HG02970 (cell line): Measurements from ENCODE around the gene CORO7.
"Not testable (repeated sequence)": the region's sequence is repeated elsewhere in the genome, so short reads cannot be mapped to it uniquely, and the experiment has no call there.

Experiments used
- ATAC-seq: cut with Tn5 transposase; IDR thresholded peaks from one replicate; pipeline ENCODE4 v1.9.1; 2021; ENCODE audit warnings: mild to moderate bottlenecking, moderate library complexity, moderate number of reproducible peaks; ENCODE audit not compliant: unreplicated experiment, low FRiP score

The CORO7 gene

DNA sequence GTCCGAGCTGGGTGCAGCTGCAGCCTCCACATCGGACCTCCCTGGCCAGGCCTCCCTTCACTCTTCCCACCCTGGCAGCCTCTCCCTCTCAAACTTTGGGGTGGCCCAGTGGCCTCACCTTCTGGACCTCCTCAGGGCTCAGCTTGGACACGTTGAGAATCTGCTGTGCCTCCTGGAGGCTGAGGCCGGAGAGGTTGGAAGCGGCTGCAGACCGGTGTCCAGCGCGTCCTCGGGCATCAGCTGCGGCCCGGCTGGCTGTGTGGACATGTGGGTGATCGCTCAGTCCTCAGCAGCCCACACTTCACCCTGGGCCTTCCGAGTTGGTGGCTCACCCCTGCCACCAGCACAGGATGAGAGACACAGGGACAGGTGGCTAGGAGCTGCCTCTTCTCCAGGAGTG lies 75.1 kb downstream of the CORO7 start:
- ATAC-seq: no peak

DNA sequence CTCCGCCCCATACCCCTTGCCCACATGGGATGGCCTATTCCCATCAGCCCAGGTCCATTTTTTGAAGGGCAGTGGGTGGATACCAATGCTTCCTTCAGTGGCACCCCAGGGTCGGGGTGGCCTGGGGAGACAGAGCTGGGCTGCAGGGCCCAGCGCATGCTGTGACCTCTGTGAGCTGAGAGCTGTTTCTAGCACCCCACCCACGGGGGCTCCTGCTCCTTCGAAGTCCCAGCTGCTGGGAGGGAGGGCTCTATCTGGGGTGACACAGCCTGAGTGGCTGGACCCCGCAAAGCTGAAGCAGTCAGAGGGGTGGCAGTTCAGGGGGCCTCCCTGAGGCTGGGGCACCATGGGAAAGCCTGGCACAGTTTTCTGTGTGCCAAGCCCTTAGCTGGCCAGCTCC lies 76.0 kb downstream of the CORO7 start:
- ATAC-seq: no peak

DNA sequence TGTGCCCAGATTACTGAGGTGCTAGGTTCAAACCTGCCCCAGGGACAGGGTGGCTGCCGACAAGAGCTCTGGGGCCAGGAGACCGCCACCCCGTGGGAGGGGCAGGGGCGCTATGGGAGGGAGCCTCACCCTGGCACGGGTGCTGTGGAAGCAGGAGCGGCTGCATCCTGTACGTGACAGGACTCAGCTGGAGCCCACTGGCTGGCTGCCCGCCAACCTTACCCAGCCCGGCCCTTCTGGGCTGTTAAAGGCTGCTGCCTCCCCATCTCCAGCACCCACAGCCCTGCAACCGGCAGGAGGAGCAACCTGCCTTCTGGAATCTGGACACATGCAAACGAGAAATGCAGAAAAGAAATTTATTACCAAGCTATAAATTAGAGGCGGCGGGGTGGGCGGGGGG lies 76.5 kb downstream of the CORO7 start:
- no peak for ATAC-seq

DNA sequence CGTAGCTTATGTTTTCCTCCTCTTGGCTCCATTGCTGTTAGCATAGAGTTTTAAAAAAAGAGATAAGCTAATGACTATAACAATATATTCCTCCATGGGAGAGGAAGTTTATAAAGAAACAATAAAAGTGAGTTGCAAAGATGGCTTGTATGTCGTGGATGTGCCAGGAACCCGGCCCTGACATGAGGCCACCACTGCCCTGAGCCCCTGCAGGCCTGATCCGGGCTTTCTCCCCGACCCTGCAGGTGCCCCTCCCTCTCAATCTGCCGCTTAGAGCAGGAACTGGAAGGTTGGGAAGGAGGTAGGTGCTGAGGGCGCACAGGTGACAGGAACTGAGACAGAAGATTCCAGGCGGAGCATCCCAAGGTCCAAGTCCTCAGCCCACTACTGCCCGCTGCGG lies 76.9 kb downstream of the CORO7 start:
- ATAC-seq: no peak

DNA sequence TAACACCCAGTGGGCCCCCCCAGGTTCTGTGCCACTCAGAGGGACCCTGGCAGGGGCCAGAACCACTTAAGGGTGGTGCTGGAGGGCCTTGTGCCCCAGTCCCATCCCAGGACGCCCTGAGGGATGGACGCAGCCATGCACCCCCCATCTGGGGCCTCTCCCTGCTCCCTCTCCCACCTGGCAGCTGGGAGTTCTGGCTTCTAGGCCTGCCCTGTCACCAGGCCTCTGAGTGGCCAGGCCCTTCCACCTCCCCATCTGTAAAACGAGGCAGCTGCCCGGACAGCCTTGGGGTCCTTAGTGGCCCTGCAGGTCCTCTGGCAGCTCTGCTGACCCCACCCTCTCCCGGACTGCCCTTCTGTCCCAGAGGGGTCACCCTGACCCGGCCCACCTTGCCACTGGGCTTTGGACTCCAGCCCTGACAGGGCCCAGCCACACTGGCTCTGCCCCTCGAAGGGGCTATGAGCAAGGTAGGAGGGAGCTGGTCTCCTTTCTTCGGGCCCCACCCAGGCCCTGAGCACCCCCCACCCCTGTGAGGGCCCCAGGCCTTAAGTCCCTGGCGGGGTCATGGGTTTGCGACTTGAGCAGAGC lies 77.6 kb downstream of the CORO7 start:
- ATAC-seq: no peak

DNA sequence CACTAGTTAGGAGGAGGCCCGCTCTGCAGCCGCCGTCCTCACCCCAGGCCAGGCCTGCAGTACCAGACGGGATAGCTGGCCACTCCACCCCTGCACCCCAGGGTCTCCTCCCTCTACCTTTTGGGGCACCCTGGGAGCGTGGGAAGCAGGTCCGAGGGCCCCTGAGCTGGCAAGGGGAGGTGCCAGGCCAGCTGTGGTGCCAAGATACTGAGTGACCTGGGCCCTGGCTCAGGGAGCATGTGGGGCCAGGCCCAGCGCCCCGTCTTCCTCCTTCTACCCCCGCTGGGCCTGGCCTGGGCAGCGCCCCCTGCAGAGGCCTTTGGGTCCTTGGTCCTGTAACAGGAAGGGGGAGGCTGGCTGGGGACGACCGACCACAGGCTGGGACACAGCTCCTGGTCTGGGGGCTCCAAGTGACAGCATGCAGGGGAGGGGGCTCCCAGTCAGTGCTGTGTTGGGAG lies 78.2 kb downstream of the CORO7 start:
- ATAC-seq: no peak

DNA sequence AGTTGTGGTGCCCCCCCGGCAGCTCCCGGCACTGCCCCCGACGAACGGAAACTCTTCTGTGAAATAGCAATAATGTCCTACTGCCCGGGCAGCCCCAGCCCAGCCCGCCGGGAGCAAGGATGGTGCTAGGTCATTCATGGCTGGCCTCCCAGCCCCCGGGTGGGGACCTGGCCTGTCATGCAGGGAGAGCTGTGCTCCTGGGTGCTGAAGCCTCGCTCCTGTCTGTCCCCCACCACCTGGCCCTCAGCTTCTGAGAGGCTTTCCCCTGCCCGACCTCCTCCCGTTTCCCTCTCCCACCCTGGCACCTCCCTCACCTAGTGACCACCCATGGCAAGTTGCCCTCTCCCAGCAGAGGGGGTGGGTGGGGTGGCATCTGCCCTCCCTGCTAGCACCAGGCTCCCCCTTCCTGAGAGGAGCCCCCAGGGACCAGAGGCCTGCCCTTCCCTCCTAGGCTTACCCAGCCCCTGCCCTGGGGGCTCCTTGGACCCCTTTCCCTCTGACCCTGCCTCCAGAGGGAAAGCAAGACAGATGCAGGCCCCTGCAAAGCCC lies 78.8 kb downstream of the CORO7 start:
- ATAC-seq: no peak

DNA sequence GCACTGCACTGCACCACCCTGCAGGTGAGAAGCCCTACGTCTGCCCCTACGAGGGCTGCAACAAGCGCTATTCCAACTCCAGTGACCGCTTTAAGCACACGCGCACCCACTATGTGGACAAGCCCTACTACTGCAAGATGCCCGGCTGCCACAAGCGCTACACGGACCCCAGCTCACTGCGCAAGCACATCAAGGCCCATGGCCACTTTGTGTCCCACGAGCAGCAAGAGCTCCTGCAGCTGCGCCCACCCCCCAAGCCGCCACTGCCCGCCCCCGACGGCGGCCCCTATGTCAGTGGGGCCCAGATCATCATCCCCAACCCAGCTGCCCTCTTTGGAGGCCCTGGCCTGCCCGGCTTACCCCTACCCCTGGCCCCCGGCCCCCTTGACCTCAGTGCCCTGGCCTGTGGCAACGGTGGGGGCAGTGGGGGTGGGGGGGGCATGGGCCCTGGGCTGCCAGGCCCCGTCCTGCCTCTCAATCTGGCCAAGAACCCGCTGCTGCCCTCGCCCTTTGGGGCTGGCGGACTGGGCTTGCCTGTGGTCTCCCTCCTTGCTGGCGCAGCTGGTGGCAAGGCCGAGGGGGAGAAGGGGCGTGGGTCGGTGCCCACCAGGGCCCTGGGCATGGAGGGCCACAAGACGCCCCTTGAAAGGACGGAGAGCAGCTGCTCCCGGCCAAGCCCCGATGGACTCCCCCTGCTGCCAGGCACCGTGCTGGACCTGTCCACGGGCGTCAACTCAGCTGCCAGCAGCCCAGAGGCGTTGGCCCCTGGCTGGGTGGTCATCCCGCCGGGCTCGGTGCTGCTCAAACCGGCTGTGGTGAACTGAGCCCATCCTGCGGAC lies 79.5 kb downstream of the CORO7 start:
- ATAC-seq: no peak

DNA sequence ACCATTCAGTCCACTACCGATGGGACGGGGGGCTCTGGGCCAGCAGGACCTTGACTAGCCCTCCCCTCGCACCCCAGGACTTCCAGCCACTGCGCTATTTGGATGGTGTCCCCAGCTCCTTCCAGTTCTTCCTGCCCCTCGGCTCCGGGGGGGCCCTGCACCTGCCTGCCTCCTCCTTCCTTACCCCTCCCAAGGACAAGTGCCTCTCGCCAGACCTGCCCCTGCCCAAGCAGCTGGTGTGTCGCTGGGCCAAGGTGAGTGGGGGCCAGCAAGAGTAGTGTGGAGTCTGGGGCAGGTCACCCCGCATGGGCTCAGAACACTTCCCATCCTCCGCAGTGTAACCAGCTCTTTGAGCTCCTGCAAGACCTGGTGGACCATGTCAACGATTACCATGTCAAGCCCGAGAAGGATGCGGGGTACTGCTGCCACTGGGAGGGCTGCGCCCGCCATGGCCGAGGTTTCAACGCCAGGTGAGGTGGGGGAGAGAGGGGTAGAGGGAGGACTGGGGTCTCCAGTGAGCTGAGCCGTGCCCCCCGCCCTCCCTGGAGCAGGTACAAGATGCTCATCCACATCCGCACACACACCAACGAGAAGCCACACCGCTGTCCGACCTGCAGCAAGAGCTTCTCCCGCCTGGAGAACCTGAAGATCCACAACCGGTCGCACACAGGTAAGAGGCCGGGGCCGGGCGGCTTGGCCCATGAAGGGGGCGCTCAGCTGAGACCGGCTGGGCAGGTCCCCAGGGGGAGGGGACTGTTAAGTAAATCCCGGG lies 81.5 kb downstream of the CORO7 start:
- ATAC-seq: no peak

DNA sequence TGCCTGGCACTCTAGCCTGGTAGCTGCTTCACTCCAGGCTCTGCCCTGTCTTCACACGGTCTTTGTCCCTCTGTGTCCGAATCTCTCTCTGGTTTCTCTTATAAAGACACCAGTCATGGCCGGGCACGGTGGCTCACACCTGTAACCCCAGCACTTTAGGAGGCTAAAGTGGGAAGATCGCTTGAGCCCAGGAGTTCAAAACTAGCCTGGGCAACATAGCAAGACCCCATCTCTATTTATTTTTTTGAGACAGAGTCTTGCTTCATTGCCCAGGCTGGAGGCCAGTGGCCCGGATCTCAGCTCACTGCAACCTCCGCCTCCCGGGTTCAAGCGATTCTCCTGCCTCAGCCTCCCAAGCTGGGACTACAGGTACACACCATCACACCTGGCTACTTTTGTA lies 82.7 kb downstream of the CORO7 start:
- ATAC-seq: not testable (repeated sequence)

DNA sequence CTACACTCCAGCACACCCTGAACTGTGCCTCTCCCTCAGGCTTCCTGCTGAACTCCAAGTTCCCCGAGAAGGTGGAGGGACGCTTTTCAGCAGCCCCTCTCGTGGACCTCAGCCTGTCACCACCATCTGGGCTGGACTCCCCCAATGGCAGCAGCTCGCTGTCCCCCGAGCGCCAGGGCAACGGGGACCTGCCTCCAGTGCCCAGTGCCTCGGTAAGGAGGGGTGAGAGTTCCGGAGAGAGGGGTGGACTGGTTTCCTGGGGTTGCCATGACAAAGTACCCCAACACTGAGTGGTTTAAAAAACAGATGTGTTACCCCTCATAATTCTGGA lies 83.1 kb downstream of the CORO7 start:
- ATAC-seq: no peak

DNA sequence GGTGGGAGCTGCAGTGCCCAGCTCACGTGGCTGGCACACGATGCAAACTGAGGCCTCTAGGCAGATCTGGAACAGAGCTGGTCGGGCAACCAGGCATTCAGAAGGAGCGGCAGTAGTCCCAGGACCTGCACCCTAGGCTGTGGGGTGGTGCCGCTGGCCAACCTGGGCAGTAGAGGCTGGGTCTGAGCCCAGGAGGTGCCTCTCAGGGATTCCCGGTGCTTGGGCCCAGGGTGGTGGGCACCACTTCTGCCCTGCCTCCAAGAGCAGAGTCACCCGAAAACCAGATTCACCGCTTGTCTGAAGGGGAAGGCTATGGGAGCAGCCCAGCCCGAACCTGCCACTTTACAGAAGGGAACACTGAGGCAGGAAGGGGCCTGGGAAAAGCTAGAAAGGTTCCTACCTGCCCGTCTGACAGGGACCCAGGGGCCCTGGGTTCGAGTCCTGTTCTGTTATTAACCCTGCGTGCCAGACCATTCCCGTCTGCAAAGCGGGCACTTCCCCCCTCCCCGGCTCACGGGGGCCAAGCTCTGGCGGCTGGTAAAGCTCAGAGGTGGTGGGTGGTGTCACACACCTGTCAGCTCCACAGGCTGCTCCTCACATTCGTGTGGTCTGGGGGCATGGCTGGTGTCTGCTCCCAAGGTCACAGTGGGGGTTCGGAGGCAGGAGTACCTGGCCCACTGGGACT lies 83.6 kb downstream of the CORO7 start:
- ATAC-seq: no peak

DNA sequence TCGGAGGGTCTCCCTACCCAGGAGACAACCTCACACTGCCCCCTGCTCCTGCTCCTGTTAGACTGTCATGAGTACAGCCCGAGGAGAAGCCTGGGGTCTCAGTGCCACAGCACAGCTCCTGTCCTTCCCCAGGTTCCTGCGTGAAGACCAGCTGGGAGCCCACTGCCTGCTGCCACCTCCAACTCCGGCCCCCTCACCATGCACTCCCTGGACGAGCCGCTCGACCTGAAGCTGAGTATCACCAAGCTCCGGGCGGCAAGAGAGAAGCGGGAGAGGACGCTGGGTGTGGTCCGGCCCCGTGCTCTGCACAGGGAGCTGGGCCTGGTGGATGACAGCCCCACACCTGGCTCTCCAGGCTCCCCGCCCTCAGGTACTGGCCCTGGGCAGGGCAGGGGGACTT lies 84.3 kb downstream of the CORO7 start:
- ATAC-seq: no peak

DNA sequence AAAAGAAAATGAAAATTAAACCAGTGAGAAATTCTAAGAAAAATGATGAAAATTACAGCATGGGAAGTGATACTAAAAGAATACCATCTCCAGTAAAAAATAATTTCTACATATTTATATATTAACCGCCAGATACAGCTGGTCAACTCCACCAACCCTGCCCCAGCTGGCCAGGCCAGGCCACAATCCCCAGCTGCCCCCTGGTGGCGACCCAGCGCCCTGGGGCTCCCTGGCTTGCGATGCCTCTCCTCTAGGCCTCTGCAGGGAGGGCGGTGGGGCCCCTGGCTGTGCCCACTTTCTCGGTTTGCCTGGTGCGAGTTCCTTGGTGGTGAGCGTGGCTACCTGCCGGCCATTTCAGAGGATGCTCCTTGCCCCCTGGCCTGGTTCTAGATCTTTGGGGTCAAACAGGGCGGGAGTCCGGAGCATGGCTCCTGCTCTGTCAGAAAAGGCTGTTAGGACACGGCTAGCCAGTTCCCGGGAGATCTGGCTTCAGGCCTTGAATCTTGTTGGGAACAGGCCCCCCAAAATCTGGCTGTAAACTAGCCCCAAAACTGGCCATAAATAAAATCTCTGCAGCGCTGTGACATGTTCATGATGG lies 86.0 kb downstream of the CORO7 start:
- no peak for ATAC-seq

DNA sequence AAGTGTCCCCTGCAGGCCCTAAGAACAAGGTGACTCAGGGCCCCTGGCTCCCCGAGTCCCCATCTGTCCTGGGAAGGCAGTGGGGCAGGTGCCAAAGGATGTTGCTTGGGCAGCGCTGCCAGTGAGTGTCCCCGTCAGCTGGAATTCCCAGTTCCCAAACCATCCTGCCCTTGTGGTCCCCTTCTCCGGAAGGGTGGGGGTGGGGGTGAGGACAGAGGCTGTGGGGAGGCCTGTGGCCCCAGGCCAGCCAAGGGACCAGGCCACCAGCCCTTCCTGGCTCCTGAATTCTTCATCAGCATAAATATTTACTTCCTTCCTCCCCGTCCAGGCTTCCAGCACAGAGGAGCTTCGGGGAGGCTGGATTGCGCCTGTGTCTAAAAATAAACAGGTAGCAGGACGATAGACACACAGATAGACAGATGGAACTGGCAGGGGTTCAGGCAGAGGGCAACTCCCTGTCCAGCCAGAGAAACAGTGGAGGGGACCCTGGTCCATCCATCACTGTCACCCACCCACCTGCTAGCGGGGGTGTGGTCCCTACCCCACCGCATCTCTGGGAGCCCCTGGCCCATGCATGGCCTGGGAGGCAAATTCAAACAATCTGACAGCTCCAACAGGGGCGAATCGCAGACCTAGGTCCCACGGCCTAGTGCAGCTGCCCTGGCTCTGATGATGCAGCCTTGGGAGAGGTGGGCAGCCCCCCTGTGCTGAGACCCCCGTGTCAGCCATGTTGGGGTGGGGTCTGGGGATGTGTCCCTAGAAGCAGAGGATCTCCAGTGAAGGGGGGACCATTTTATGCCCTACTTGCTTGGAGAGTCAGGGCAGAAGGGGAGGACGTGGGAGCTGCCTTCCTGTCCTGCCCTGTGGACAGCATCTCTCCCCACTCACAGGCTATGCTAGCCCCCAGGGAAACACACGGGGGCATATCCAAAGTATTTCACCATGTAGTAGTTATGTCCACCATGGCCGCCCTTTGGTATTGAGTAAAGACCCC lies 87.3 kb downstream of the CORO7 start:
- no peak for ATAC-seq

DNA sequence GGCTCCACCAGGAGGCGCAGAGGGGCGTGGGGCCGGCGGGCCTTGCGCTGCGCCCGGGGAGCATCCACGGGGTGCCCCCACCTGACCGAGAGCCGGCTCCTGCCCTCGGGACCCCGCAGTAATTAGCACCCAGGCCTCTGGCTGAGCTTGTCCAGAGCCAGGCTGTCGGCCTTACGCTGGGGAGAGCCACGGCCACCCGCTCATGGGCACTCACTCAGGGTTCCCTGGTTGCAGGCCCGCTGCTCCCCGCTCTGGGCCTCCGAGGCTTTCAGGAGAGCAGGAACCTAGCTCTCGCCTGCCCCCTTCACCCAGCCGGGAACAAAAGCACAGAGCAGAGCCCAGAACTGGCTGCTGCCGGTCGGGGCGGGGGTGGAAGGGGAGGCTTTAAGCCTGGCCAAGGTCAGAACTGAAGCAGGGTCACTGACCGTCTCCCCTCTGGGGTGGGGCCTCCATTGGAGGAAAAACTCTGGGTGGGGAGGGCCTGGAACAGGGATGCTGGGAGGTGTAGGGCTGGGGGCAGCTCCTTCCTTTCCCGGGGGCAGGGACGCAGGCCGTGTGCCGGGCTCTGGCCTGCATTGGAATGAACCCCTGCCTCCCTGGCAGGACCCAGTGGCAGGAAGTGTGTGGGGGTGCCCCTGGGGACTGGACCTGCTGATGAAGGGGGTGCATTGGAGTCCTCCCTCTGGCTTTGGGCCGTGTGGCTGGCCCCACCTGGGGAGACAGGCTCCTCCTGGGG lies 88.2 kb downstream of the CORO7 start:
- ATAC-seq: no peak

DNA sequence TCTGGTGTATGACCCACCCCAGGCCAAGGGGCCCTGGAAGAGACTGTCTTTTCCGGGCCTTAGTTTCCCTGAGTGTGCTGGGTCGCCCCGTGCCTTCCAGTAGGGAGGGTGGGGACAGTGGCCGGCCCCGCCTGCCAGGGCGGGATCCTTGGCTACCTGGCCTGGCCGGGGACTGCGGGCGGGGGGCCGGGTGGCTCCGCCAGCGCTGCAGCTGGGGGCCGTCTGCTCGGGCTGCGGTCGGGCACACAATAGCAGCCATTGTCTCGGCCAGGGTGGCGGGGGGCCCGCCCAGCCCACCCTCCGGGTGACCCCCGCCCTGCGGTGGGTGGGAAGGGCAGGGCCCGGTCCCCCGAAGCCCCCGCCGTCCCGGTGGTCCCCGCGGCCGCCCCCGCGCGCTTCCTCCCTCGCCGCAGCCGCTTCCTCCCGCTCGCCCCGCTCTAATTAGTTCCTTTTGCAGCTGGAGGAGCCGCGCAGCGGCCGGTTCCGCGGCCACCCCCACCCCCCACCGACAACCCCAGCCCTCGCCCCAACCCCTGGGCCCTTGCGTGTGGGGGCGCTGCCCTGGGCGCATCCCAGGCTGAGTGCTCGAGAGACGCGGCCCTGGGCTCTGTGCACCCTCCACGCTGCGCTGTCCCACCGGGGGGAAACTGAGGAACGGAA lies 88.9 kb downstream of the CORO7 start:
- no peak for ATAC-seq

DNA sequence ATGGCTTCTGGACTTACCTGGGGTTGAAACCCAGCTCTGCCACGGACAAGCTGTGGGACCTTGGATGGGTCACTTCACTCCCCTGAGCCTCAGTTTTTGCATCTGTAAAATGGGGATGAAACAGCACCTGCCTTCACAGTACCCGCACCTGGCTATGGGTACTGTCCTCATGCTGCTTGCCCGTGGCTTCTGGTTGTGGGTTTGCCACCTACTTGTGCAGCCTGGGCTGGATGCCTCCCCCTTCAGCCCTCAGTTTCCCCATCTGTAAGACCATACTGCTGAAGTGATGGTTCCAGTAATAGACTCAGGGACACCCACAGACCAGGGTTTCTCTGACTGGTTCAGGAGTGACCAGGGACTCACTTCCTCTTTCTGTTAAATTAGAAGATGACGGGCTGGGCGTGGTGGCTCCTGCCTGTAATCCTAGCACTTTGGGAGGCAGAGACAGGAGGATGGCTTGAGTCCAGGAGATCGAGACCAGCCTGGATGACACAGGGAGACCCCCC lies 91.1 kb downstream of the CORO7 start:
- no peak for ATAC-seq
